HG02623 (cell line): ENCODE results near the gene SIGLEC9.
A peak's percentile ranks its signal among the peaks of the same experiment; 100 is the strongest.

Source experiments
- ATAC-seq: cut with Tn5 transposase; IDR thresholded peaks from one replicate; pipeline ENCODE4 v1.9.1; 2021; ENCODE audit warnings: moderate library complexity; ENCODE audit not compliant: unreplicated experiment

The SIGLEC9 gene

DNA sequence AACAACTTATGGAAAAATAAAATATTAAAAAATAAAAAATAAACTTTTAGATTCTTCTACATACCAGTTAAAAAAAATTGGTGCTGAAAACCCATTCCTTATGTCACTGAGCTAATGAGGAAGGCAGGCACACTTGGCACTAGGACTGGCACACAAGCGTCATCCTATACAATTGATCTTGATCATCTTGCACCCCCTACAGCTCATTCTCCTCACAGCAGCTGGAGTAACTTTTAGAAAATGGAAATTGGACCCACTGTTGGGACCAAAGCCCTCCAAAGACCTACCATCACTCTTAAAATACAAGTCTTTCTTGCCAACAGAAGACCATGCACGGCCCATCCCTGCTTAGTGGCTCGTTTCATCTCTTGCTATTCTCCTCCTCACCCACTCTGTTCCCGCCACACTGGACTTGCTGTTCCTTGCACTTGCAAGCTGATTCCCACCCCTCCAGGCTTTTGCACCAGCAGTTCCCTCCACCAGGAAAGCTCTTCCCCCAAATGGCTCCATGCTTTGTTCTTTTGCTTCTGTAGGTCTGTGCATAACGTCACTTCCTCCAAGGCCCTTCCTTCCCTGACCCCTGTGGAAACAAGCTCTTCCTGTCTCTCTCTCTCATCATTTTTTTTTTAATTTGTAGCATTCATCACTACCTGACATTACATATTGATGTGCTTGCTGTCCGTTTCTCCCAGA is 28.1 kb upstream of the SIGLEC9 start:
- no peak for ATAC-seq

DNA sequence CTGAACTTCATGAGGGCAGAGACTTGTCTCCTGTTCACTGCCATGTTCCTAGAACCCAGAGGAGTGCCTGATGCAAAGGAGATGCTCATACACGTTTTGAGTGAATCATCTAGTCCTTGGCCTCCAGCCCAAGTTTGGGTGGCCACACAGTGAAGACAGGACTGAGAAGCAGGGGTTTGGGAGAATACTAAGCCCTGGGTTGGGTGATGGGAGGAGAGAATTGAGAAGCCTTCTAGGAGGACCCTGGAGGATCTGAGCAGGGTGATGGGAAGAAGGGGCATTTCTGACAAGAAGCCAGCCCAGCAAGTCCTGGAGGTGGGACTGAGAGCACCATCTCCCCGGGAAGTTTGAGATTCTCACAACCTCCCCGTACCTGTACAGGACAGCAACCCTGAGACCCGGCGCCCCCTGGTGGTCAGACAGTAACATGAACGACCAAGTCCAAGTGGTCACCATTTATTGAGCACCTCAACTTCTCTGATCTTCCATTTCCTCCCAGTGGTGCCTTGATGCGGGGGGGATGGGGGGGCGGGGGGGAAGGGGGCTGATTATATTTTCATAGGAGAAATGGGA is 27.5 kb upstream of the SIGLEC9 start:
- ATAC-seq = no peak

DNA sequence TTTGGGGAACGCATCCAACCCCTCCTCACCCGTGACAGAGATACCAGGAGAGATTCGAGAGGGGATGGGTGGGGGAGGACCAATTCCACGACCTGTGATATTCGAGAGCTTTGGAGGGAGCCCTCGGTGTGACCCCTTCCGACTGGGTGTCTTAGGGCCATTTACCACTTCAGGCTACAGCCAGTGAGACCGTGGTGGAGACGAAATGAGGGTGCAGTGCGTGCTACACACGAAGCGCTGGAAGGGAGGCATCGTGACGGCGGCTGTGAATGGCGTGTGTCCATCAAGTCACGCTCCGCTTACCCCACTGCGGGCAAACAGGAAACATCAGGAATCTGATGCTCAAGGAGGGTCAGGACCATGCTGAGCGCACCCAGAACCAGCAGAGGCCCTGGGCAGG is 26.9 kb upstream of the SIGLEC9 start:
- no peak for ATAC-seq

DNA sequence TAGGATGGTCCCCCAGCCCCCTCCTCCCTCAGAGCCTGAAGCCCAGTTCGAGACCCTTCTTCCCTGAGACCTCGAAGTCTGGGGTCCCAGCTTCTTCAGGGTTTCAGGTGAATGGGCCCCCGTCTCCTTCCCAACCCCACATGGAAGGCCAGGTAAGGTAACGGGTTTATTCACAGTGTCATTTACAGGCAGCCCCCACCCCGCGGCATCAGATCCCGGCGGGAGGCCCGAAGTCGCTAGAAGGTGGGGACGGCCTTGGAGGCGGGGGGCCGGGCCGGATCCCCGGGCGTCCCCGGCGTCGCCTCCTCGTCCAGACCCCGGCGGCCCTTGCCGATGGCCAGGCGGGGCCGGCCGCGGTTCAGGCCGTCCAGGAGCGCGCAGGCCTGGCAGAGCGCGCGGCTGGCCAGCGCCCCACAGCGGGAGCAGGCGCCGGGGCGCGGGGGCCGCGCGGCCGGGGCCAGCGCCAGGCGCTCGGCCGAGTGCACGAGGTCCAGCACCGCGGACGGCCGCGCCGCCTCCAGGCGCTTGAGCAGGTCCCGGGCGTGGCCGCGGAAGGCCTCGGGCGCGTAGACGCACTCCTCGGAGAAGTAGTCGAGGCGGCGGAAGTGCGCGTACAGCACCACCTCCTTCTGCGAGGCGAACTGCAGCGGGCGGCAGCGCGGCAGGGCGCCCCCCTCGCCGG is 26.2 kb upstream of the SIGLEC9 start:
- no peak for ATAC-seq

DNA sequence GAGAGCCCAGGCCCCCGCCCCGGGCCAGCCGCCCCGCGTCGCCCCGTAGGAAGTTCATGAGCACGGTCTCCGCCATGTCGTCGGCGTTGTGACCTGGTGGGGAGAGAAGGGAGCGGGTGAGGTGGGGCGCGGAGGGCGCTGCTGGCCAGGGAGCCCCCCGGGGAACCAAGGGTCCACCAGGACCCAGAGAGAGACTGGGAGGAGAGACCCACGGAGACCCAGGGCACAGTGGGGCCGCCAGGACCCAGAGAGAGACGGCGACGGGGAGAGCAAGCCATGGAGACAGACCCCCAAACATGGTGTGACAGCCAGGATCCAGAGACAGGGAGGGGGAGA is 25.7 kb upstream of the SIGLEC9 start:
- ATAC-seq = no peak

DNA sequence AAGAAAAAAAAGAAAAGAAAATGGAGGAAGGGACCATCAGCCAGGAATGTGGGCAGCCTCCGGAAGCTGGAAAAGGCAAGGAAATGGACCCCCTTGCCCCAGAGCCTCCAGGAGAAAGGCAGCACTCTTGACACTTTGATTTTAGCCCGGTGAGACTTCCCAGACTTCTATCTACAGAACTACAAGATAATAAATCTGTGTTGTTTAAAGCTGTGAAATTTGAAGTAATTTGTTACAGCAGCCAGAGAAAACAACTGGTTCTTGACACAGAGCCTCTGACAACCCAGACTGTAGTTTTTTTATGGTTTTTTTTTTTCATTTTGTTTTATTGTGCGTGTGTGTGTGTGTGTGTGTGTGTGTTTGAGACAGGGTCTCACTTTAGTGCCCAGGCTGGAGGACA is 24.1 kb upstream of the SIGLEC9 start:
- ATAC-seq = no peak

DNA sequence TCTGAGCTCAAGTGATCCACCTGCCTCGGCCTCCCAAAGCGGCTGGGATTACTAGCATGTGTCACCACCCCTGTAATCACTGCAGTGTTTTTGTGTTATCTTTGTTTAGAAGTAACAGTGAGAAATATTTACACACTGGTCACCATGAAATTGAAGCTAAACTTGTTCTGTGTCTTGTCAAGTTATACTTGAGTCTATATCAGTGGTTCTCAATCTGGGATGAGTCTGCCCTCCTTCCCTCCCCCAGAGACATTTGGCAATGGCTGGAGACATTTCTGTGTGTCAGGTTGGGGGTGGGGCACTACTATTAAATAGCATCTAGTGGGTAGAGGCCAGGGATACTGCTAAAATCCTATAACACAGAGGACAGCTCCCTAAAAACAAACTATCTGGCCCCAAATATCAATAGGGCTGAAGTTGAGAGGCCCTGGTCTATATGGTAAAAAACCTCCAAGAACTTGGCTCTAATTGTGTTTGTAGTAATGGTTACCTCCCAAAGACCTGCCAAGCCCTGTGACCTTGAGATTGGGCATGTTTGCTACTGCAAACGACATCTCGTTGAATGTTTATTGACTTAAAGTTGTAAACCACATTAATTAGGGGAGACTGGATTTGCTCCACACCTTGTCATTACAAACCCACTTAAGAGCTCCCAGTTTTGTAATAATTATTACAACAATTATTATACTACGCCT is 23.4 kb upstream of the SIGLEC9 start:
- ATAC-seq = no peak

DNA sequence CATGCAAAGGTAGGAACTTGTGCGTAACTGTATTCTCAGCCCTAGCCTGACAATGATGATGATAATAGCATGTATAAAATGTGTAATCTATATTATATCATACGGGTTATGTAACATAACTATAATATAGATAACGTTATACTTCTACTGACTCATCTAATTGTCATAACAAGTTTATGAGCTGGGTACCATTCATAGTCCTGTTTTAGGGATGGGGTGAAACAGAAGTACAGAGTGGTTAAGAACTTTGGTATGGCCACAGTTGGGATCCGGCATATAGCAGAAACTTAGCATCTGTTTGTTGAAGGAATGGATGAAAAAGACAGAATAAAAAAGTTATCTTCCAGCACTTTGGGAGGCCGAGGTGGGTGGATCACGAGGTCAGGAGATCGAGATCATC is 21.7 kb upstream of the SIGLEC9 start:
- ATAC-seq = no peak

DNA sequence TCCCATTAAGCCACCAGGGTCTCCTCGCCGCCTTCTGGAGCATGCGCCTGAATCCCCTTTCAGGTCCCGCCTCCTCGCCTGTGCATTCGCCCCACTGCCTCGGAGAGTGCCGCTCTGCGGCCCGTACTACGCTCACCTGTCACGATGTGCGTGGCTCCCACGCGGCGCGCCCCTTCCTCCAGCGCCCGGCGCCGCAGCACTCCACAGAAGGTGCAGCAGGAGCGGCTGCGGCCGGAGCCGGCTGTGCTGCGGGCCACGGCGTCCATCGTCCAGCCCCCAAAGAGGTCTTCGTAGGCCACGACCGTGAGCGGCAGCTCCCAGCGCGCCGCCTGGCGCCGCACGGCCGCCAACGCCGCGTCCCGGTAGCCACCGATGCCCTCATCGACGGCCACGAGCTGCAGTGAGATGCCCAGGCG is 20.8 kb upstream of the SIGLEC9 start:
- ATAC-seq = no peak

DNA sequence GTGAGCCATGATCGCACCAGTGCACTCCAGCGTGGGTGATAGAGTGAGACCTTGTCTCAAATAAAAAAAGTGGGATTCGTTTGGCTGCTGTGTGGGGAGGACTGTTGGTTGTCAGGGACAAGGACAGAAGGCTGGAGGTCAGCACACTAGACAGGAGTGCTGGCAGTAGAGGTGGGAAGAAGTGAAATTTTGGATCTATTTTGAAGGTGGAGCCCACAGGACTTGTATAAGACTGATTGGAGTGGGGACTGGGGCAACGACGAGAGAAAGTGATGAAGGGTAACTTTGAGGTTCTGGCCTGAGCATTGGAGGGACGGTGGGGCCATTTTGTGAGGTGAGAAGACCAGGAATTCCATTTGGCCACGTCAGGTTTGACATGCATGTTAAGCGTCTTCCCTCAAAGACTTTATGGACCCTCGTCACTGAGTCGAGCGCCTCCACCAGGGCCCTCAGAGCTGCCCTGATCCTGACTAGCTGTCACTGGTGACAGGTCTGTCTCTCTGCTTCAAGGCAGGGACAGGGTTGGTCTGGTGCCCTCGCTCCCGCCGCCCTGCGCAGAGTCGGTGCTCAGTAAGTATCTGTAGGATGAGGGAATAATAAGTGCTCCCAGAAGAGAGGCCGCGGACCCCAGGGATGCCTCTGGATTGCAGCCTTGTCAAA is 17.2 kb upstream of the SIGLEC9 start:
- ATAC-seq = no peak

DNA sequence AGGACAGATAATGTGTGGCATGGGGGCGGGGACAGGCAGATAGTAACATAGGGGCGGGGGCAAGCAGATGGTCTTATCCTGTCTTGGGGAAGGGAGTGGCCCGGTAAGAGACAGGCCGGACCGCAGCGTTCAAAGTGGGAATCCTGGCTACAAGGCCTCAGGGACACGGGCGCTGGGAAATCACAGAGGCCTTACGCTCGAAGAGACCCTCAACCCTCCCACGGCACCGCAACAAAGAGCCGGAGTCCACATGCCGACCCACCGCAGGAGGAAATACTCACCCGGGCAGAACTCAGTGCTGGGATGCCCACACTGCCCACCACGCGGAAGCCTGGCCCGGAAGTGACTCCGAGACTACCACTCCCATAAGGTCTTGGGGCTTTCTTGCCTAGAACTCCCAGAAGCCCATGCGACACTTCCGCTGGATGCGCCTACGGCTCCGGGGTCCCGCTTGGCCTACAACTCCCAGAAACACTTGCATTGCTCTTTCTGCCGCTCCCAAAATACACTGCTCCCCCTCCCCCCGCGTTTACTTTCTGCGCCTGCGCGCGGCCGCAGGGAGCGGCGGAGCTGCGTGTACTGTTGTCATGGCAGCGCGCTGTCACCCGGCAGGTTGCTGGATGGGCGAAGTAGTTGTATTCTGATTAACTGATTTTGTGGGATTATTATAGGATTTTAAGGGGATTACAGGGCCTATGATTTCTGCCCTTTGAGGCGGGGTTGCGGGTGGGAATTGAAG is 16.5 kb upstream of the SIGLEC9 start, which contains the start of gene CTU1:
CTU1 (minus strand) TSS at position 344 of the 739 bp plus-strand sequence. CDS start 3,840 bp downstream, outside the sequence.
- peak; percentile 89 for ATAC-seq

DNA sequence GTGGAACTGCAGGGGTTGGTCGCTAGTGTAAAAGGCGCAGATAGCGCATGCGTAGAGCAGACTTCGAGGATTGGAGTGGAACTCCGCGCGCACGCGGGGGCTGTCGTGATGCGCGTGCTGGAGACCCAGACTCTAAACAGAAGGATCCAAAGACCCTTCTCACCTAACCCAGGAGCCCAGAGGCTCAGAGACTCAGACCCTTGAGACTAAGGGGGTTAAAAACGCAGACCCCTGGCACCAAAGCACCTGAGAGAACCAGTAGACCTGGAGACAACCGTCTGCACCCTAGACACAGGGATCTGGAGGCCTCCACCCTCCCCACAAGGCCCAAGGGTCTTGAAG is 15.9 kb upstream of the SIGLEC9 start:
- ATAC-seq = peak; percentile 29

DNA sequence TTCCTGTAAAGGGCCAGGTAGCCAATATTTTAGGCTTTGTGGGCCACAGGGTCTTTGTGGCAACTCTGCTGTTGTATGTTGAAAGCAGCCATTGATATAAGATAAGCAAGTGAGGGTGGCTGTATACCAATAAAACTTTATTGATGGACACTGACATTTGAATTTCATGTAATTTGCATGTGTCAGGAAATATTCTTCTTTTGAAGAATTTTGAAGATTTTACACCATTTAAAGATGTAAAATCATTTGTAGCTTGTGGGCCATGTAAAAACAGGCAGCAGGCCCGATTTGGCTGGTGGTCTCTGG is 14.1 kb upstream of the SIGLEC9 start:
- ATAC-seq = no peak

DNA sequence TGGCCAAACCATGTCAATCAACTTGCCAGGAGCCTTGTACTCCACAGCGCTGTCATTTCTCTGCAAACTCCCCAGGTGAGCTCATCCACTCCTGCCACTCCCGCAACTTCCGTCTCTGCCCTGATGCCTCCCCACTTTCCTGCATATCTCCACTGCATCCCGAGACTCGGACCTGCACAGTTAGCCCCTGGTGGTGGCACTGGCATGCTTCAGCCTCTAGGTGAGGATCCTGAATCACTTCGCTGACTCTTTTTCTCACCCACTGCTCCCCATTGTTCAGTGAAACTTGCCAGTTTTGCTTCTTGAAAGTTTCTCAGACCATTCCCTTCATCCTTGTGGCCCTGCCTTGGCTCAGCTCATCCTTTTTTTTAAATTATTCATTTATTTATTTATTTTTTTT is 13.1 kb upstream of the SIGLEC9 start:
- ATAC-seq = no peak

DNA sequence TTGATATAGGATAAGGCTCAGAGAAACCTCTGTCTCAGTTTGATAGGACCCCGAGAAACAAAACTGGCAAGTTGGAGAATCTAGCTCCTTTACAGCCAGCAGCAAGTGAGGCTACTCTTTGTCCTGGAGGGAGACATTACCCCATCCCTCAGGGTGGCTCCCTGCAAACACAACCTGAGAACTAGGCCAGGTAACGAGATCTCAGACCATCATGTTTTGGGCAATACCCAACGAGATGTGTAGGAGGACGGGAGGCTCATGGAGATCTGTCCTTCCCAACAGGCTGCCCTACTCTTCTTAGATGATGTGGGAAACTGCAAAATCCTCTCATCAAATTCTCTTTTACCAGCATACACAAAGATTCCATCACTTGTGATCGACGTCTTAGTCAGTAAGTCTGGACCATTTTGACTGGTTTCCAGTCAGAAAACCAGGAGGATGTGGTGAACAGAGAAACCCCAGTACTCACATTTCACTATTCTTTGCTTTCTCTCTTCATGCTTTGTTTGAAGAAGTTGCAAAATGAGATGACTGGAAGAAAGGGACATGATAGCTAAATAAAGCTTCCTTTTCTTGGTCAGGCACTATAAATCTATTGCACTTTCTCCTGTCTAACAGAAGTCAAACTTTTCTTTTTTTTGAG is 10.5 kb upstream of the SIGLEC9 start:
- ATAC-seq = no peak

DNA sequence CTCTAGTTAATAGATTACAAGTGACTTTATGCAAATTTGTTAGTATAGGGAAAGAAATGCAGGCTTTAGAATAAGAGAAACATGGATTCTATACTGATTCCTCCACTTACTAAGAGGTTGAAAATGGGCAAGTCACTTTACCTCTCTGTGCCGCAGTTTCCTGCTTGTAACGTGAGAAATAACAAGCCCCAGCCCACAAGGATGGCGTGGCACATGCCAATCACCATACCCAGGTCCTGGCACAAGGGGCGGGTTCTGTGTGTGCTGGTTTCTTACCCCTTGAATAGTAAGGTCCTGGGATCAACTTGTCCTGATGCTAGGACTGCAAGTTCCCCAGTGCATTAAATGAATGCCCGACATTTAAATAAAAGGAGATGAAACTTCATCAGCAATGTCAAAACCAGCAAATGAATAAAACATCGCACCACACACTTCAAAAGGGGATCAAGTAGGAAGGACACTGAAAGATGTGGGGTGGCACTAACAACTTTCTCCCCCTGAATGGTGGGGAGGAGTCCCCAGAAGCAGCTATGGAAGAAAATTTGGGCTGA is 7.9 kb upstream of the SIGLEC9 start:
- ATAC-seq = no peak

DNA sequence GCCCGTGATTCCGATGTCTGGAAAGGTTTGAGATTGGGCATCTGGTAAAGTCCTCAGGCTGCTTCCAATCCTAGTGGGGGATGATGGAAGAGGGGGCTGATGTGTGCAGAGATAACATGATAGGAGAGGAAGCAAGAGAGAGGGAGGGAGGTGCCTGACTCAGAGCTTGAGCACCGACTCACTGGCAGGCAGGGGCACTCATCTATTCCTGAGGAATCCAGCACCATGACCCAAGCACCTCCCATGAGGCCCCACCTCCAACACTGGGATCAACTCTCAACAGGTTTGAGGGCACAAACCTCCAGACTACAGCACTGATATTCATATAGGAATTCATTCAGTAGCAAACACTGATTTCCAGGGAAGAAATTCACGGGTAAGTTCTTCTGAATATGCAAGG is 5.6 kb upstream of the SIGLEC9 start:
- no peak for ATAC-seq

DNA sequence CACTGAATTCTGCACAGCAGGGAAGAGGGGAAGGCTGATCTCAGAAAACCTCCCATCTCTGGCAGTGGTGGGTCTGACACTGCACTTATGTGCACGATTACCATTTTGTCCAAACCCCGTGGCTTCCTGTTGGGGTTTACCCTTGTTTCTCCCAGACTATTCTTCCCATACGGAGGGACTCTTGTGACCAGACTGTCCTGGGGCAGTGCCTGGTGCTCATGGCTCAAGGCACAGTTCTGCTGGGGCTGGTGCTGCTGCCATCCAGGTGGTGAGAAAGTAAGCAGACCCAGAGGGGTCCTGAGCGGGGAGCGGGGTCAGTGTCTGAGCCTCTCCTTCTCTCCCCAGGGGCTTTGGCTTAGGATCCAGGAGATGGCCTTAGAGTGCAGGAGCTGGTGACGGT is 5.1 kb upstream of the SIGLEC9 start:
- no peak for ATAC-seq

DNA sequence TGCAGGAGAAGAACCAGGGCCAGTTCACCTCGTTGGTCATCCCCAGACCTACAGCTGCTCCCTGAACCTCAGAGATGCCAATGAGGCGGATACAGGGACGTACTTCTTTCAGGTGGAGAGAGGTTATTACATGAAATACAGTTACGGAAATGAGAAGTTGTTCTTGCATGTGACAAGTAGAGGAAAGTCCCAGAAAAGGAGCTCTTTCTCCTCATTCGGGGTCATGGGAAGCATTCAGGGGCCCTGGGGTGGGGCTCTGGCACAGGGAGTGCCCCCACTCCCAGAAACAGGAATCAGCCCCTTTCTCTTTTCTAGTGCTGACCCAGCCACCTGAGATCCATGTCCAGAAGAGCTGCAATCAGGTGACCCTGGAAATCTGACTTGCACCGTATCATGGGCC is 4.5 kb upstream of the SIGLEC9 start:
- ATAC-seq = no peak

DNA sequence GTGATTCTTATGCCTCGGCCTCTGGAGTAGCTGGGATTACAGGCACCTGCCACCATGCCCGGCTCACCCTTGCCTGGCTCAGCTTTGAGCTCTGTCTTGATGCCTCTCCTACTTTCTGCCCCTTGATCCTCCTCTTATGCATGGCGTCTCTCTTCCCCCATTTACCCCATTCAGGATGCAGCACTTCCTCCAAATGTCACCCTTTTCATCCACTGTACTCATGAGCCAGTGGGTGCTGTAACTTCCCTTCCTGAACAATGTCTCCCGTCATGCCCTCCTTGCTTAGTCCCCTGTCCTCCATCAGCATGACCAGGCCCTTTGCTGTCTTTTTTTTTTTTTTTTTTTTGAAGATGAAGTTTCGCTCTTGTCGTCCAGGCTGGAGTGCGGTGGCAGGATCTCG is 3.4 kb upstream of the SIGLEC9 start:
- ATAC-seq = no peak
